IMR-90 (cell line): ENCODE measurements around the gene OLAH. TPM values are rescaled to one million over a fixed set of nuclear protein-coding genes. Genes with fewer than 3 reads are reported as not detected.

Experiments
- ATAC-seq: fragments of 200-7000 bp; cut with Tn5 transposase; 2 replicates; pipeline ENCODE4 v1.9.1; 2020; ENCODE audit warnings: low read depth, mild to moderate bottlenecking, moderate library complexity
- BruUV-seq: library from RNA; stranded (reverse); fragments of 400-500 nt; replicated peaks from 2 replicates; lab custom pipeline; 2021; lab: Mats Ljungman, UMichigan
- CTCF ChIA-PET: fragments of 300-600 bp; formaldehyde crosslinking; extraction: SDS; loops from one replicate; lab custom pipeline; 2021; ENCODE audit warnings: antibody characterized with exemption; lab: Yijun Ruan, JAX
- POLR2A ChIA-PET: fragments of 300-600 bp; sonication (Branson Sonifier 250); formaldehyde crosslinking; loops from one replicate; lab custom pipeline; 2022; ENCODE audit warnings: antibody characterized with exemption; ENCODE audit not compliant: unreplicated experiment; lab: Charles Lee
- DNase-seq: peaks from one replicate; pipeline ENCODE4 v3.0.0; 2013
- H2AFZ ChIP-seq: replicated peaks from 2 replicates; pipeline ENCODE3; 2013; ENCODE audit warnings: low read length, mild to moderate bottlenecking; ENCODE audit not compliant: poor library complexity
- H2AK5ac ChIP-seq: 2 replicates; pipeline ENCODE4 v1.6.1; 2013; ENCODE audit warnings: low read depth, low read length, inconsistent platforms
- H2AK9ac ChIP-seq: replicated peaks from 2 replicates; pipeline ENCODE3; 2013; ENCODE audit warnings: mild to moderate bottlenecking, low read depth, low read length, moderate library complexity; ENCODE audit not compliant: poor library complexity
- H2BK120ac ChIP-seq: 2 replicates; pipeline ENCODE4 v1.6.1; 2013; ENCODE audit warnings: low read depth, low read length, inconsistent platforms
- H2BK15ac ChIP-seq: 3 replicates; pipeline ENCODE4 v1.6.1; 2013; ENCODE audit warnings: low read depth, low read length, inconsistent platforms
- H2BK20ac ChIP-seq: 2 replicates; pipeline ENCODE4 v1.6.1; 2013; ENCODE audit warnings: low read depth, mild to moderate bottlenecking, inconsistent platforms, low read length, moderate library complexity
- H2BK5ac ChIP-seq: 2 replicates; pipeline ENCODE4 v1.6.1; 2013; ENCODE audit warnings: mild to moderate bottlenecking, low read depth, low read length, inconsistent platforms; ENCODE audit not compliant: poor library complexity, severe bottlenecking
- H3K14ac ChIP-seq: replicated peaks from 2 replicates; pipeline ENCODE4 v1.6.1; 2013; ENCODE audit warnings: low read depth, low read length, inconsistent platforms
- H3K18ac ChIP-seq: 2 replicates; pipeline ENCODE4 v1.6.1; 2013; ENCODE audit warnings: low read depth, low read length, control low read depth
- H3K23ac ChIP-seq: 2 replicates; pipeline ENCODE4 v1.6.1; 2013; ENCODE audit warnings: low read depth, low read length, inconsistent platforms
- H3K27ac ChIP-seq: 2 replicates; pipeline ENCODE4 v1.5.1; 2013; ENCODE audit warnings: mild to moderate bottlenecking, control low read depth, low read length; ENCODE audit not compliant: insufficient read depth
- H3K27me3 ChIP-seq: 2 replicates; pipeline ENCODE4 v1.6.1; 2013; ENCODE audit warnings: low read length; ENCODE audit not compliant: control insufficient read depth, insufficient read depth
- H3K36me3 ChIP-seq: 2 replicates; pipeline ENCODE4 v1.6.1; 2013; ENCODE audit warnings: low read length, mixed read lengths; ENCODE audit not compliant: control insufficient read depth, insufficient read depth
- H3K4ac ChIP-seq: 2 replicates; pipeline ENCODE4 v1.6.1; 2013; ENCODE audit warnings: low read depth, low read length, inconsistent platforms
- H3K4me1 ChIP-seq: 2 replicates; pipeline ENCODE4 v1.6.1; 2013; ENCODE audit warnings: low read length, mixed read lengths; ENCODE audit not compliant: control insufficient read depth, insufficient read depth
- H3K4me2 ChIP-seq: 2 replicates; pipeline ENCODE4 v1.6.1; 2013; ENCODE audit warnings: low read depth, mild to moderate bottlenecking, control low read depth, low read length, moderate library complexity
- H3K4me3 ChIP-seq: 2 replicates; pipeline ENCODE4 v1.5.1; 2013; ENCODE audit warnings: low read depth, mild to moderate bottlenecking, control low read depth, low read length, moderate library complexity; ENCODE audit not compliant: insufficient read depth
- H3K56ac ChIP-seq: 2 replicates; pipeline ENCODE4 v1.6.1; 2013; ENCODE audit warnings: low read length, inconsistent platforms; ENCODE audit not compliant: insufficient read depth; ENCODE audit errors: extremely low read depth
- H3K79me1 ChIP-seq, 2 experiments: 2 replicates each; pipeline ENCODE4 v1.6.1; 2013; ENCODE audit warnings: low read length in 2 of 2, inconsistent platforms in 1 of 2, low read depth in 1 of 2
- H3K9ac ChIP-seq: 2 replicates; pipeline ENCODE4 v1.6.1; 2013; ENCODE audit warnings: low read depth, low read length, control low read depth
- H3K9me1 ChIP-seq: 2 replicates; pipeline ENCODE4 v1.6.1; 2013; ENCODE audit warnings: low read length, inconsistent platforms; ENCODE audit not compliant: insufficient read depth
- H3K9me3 ChIP-seq: 2 replicates; pipeline ENCODE4 v1.6.1; 2013; ENCODE audit warnings: low read length; ENCODE audit not compliant: control insufficient read depth, insufficient read depth
- H4K20me1 ChIP-seq: 2 replicates; pipeline ENCODE4 v1.6.1; 2013; ENCODE audit warnings: low read length, inconsistent platforms; ENCODE audit not compliant: insufficient read depth
- H4K5ac ChIP-seq: 2 replicates; pipeline ENCODE4 v1.6.1; 2013; ENCODE audit warnings: mild to moderate bottlenecking, low read depth, low read length, control low read depth
- H4K8ac ChIP-seq, 2 experiments: 2 replicates each; pipeline ENCODE4 v1.6.1; 2013; ENCODE audit warnings: low read depth in 2 of 2, low read length in 2 of 2, control low read depth in 1 of 2, inconsistent platforms in 1 of 2
- H4K91ac ChIP-seq: 2 replicates; pipeline ENCODE4 v1.6.1; 2013; ENCODE audit warnings: low read depth, low read length, inconsistent platforms; ENCODE audit not compliant: insufficient read depth
- BHLHE40 ChIP-seq: fragments of 150-350 bp; IDR thresholded peaks from 2 replicates; pipeline ENCODE4 v1.6.1; 2016; ENCODE audit warnings: mild to moderate bottlenecking, low read depth, low read length
- CEBPB ChIP-seq: IDR thresholded peaks from 2 replicates; pipeline ENCODE4 v1.6.1; 2012; ENCODE audit warnings: low read depth, low read length, improper control_type of control experiment
- CHD1 ChIP-seq: IDR thresholded peaks from 2 replicates; pipeline ENCODE4 v1.6.1; 2012; ENCODE audit warnings: low read depth, low read length, improper control_type of control experiment
- FOS ChIP-seq: fragments of 150-350 bp; IDR thresholded peaks from 2 replicates; pipeline ENCODE4 v1.6.1; 2016; ENCODE audit warnings: low read depth, low read length
- MAFK ChIP-seq: IDR thresholded peaks from 2 replicates; pipeline ENCODE4 v1.6.1; 2012; ENCODE audit warnings: low read depth, low read length, improper control_type of control experiment
- MAZ ChIP-seq: IDR thresholded peaks from 2 replicates; pipeline ENCODE4 v1.6.1; 2012; ENCODE audit warnings: low read depth, mild to moderate bottlenecking, low read length, improper control_type of control experiment, moderate library complexity, borderline replicate concordance
- MXI1 ChIP-seq: IDR thresholded peaks from 2 replicates; pipeline ENCODE4 v1.6.1; 2012; ENCODE audit warnings: low read depth, mild to moderate bottlenecking, low read length, moderate library complexity, borderline replicate concordance
- NFE2L2 ChIP-seq: fragments of 150-350 bp; IDR thresholded peaks from 2 replicates; pipeline ENCODE4 v1.6.1; 2016; ENCODE audit warnings: low read depth, mild to moderate bottlenecking, low read length
- POLR2A ChIP-seq: IDR thresholded peaks from 2 replicates; pipeline ENCODE4 v1.6.1; 2012; ENCODE audit warnings: mild to moderate bottlenecking, low read depth, low read length
- RAD21 ChIP-seq: IDR thresholded peaks from 2 replicates; pipeline ENCODE4 v1.6.1; 2012; ENCODE audit warnings: low read length, improper control_type of control experiment
- RCOR1 ChIP-seq: IDR thresholded peaks from 2 replicates; pipeline ENCODE4 v1.6.1; 2012; ENCODE audit warnings: mild to moderate bottlenecking, low read length, improper control_type of control experiment; ENCODE audit not compliant: insufficient replicate concordance
- RFX5 ChIP-seq: IDR thresholded peaks from 2 replicates; pipeline ENCODE4 v1.8.0; 2012; ENCODE audit warnings: low read depth, mild to moderate bottlenecking, low read length, moderate library complexity
- SMC3 ChIP-seq: fragments of 150-350 bp; IDR thresholded peaks from 2 replicates; pipeline ENCODE4 v1.6.1; 2016; ENCODE audit warnings: low read depth, mild to moderate bottlenecking, antibody characterized with exemption, low read length, moderate library complexity
- WGBS, 2 experiments: methylation state at CpG; one replicate each; pipeline versions ENCODE4 v1.1.5 to v1.1.7; 2013; ENCODE audit warnings: missing lambda C conversion rate in 2 of 2; ENCODE audit not compliant: insufficient read length in 1 of 2; ENCODE audit errors: extremely low coverage in 2 of 2; 5-methylcytosine and 5-hydroxymethylcytosine counted together
- dilution Hi-C: fragments of 300-500 bp; cut with HindIII; formaldehyde crosslinking; loops from one replicate; pipeline ENCODE4 v1.14.3; 2018; ENCODE audit warnings: low sequenced_read_pairs; ENCODE audit not compliant: unreplicated experiment
- in situ Hi-C: fragments of 300-500 bp; cut with MboI; formaldehyde crosslinking; loops from 3 replicates; pipeline ENCODE4 v1.14.3; 2019; ENCODE audit warnings: low sequenced_read_pairs, inconsistent platforms, mixed read lengths
- intact Hi-C: fragments of 100-400 bp; cut with micrococcal nuclease; formaldehyde crosslinking; loops from 2 replicates; pipeline ENCODE4 v1.10.0; 2022
- polyA plus RNA-seq, 3 experiments: library from polyadenylated mRNA; depleted of rRNA; stranded (reverse); fragments of >200 nt; gene quantifications; 2 replicates each; pipeline ENCODE4 v1.2.3, GENCODE V29; 2012; ENCODE audit warnings: low replicate concordance in 1 of 3
- total RNA-seq: library from RNA; depleted of rRNA; stranded (reverse); fragments of >200 nt; gene quantifications from 2 replicates; pipeline ENCODE4 v1.2.3, GENCODE V29; 2012
- TF ChIP-seq, protein P1 (sequence below): fragments of 150-350 bp; IDR thresholded peaks from 2 replicates; pipeline ENCODE4 v1.6.1; 2016; ENCODE audit warnings: low read depth, mild to moderate bottlenecking, low read length, moderate library complexity, borderline replicate concordance
- TF ChIP-seq, protein P2 (sequence below): conservative IDR thresholded peaks from 2 replicates; pipeline ENCODE4 v1.5.1; 2012; ENCODE audit warnings: mild to moderate bottlenecking, low read depth, low read length, improper control_type of control experiment
- TF ChIP-seq, protein P3 (sequence below): fragments of 150-350 bp; IDR thresholded peaks from 2 replicates; pipeline ENCODE4 v1.6.1; 2017; ENCODE audit warnings: mild to moderate bottlenecking, antibody characterized with exemption, low read length, low read depth

Gene OLAH
- total and polyA plus RNA-seq, 2 of the 4 experiments (the other 2 are of a cell fraction) = not detected

DNA sequence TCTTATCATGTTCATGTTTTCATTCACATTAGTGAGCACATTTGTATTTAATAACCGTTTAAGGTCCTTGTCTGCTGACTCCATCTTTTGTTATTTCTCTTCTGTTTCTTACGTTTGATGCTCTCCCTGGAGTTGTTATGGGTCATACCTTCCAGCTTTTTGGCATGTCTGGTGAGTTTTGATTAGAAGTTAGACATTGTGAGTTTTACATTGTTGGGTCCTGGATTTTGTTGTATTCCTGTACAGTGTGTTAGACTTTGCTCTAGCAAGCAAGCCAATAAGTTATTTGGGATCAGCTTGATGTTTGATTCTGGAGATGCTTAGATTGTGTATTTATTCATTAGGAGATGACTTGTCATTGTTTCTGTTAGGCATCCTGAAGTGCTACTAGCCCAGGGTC is 16.9 kb downstream of the OLAH start:
- H2BK120ac ChIP-seq = no peak overlapping the region
- no peak overlapping the region for H3K4ac ChIP-seq
- H2AFZ ChIP-seq = no peak overlapping the region
- H3K56ac ChIP-seq = no peak overlapping the region
- H3K23ac ChIP-seq = no peak overlapping the region
- no peaks in the 10 kb centered on the region for H3K9me1 ChIP-seq
- POLR2A ChIA-PET = no interaction called here
- no peak overlapping the region for H4K8ac ChIP-seq
- no TSS peak for BruUV-seq
- no peak overlapping the region for H2AK9ac ChIP-seq
- H3K14ac ChIP-seq = no peak overlapping the region
- no peak overlapping the region for H3K18ac ChIP-seq
- peaks cover 12% of the 10 kb centered on the region for H3K9me3 ChIP-seq
- no peaks in the 10 kb centered on the region for H3K79me1 ChIP-seq
- no peak overlapping the region for H4K91ac ChIP-seq
- ATAC-seq = no peak
- DNase-seq = no peak
- CTCF ChIA-PET = no interaction called here
- H2BK20ac ChIP-seq = no peak overlapping the region
- WGBS, 2 experiments = no CpG with 5 or more reads among the region's 2 CpGs
- no peak overlapping the region for H2BK15ac ChIP-seq
- no peak overlapping the region for H3K27ac ChIP-seq
- H4K5ac ChIP-seq = no peak overlapping the region
- in situ Hi-C loops = no loop called here
- H3K27me3 ChIP-seq = no peaks in the 10 kb centered on the region; the same call in 1 of the 2 replicates
- intact Hi-C loops = no loop called here
- no peak overlapping the region for H3K4me3 ChIP-seq
- H3K36me3 ChIP-seq = no peaks in the 10 kb centered on the region
- no peak overlapping the region for H2BK5ac ChIP-seq
- H3K4me1 ChIP-seq = no peaks in the 10 kb centered on the region
- H2AK5ac ChIP-seq = no peak overlapping the region
- no peak overlapping the region for H3K4me2 ChIP-seq
- no peak for TF ChIP-seq SMC3
- no peak for TF ChIP-seq NFE2L2
- TF ChIP-seq CEBPB = no peak
- no peak for TF ChIP-seq RCOR1
- no peak for TF ChIP-seq BHLHE40
- TF ChIP-seq MXI1 = no peak
- TF ChIP-seq MAZ = no peak
- no peak for TF ChIP-seq RAD21
- TF ChIP-seq, protein P1, sequence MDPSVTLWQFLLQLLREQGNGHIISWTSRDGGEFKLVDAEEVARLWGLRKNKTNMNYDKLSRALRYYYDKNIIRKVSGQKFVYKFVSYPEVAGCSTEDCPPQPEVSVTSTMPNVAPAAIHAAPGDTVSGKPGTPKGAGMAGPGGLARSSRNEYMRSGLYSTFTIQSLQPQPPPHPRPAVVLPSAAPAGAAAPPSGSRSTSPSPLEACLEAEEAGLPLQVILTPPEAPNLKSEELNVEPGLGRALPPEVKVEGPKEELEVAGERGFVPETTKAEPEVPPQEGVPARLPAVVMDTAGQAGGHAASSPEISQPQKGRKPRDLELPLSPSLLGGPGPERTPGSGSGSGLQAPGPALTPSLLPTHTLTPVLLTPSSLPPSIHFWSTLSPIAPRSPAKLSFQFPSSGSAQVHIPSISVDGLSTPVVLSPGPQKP = no peak
- TF ChIP-seq, protein P2, sequence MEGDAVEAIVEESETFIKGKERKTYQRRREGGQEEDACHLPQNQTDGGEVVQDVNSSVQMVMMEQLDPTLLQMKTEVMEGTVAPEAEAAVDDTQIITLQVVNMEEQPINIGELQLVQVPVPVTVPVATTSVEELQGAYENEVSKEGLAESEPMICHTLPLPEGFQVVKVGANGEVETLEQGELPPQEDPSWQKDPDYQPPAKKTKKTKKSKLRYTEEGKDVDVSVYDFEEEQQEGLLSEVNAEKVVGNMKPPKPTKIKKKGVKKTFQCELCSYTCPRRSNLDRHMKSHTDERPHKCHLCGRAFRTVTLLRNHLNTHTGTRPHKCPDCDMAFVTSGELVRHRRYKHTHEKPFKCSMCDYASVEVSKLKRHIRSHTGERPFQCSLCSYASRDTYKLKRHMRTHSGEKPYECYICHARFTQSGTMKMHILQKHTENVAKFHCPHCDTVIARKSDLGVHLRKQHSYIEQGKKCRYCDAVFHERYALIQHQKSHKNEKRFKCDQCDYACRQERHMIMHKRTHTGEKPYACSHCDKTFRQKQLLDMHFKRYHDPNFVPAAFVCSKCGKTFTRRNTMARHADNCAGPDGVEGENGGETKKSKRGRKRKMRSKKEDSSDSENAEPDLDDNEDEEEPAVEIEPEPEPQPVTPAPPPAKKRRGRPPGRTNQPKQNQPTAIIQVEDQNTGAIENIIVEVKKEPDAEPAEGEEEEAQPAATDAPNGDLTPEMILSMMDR = no peak
- TF ChIP-seq, protein P3, sequence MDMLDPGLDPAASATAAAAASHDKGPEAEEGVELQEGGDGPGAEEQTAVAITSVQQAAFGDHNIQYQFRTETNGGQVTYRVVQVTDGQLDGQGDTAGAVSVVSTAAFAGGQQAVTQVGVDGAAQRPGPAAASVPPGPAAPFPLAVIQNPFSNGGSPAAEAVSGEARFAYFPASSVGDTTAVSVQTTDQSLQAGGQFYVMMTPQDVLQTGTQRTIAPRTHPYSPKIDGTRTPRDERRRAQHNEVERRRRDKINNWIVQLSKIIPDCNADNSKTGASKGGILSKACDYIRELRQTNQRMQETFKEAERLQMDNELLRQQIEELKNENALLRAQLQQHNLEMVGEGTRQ = no peak
- no peak for TF ChIP-seq CHD1
- no peak for TF ChIP-seq POLR2A
- no peak for TF ChIP-seq FOS
- no peak for TF ChIP-seq RFX5
- no peak for TF ChIP-seq MAFK
- H4K20me1 ChIP-seq = no peaks in the 10 kb centered on the region
- dilution Hi-C loops = no loop called here
- H3K9ac ChIP-seq = no peak overlapping the region
